Measurements from ENCODE around the gene AP5S1. TPM values are rescaled to one million over a fixed set of nuclear protein-coding genes. Genes with fewer than 3 reads are reported as not detected.
"Not testable (repeated sequence)": the region's sequence is repeated elsewhere in the genome, so short reads cannot be mapped to it uniquely, and the experiment has no call there.

Gene AP5S1
- total RNA-seq, 1 experiment from 2014 or later: 25.5 TPM

DNA sequence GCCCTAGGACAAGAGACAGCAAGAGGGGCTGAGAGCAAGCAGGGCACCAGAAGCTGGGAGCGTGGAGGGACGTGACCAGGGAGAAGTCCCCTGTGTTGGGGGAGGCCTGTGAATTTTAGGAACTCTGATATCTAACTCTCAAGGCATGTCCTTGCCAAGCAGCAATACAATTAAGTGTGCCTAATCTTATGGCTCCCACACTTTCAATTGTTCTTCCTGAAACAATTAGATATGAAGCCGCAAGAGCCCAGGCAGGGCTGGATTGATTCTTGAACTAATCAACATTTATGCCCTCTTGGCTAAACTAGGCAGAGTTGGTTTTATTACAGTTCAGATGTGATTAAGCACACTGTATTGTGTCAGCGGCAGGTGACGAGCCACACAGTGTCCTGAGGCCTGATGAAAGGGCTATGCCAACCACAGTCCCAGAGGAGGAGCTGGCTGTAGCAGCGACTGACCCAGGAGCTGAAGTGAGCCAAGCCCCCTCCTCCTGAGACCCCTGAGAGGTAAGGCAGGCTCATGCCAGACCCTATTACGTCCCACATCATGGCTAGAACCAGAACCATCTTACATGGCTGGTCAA lies 22.1 kb downstream of the AP5S1 start:
- no peak for DNase-seq (ENCODE audit: low read depth)

- DNase-seq (ENCODE audit: low read depth): peak; percentile 89
Measured at GRCh38 chr20:3843490-3843889, 23.1 kb downstream of the AP5S1 start.

- not testable (repeated sequence) for DNase-seq (ENCODE audit: low read depth)
Measured at GRCh38 chr20:3843990-3844619, 23.8 kb downstream of the AP5S1 start.

DNA sequence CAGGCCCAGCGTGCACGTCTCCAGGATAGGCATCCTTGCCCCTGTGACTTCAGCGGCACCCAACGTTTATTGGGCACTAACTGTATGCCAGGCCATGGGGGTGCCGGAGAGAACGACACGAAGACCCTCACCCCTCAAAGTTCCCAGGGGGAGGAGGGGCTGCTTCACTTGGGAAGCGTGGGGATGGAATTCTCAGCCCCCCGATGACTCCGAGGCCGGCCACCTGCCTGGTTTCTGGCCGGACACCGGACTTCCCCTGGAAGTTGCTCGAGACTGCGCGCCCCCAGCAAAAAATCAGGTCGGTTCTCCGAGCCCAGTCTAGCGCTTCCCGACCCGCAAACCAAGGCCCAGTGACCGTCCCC lies 26.0 kb downstream of the AP5S1 start:
- DNase-seq (ENCODE audit: low read depth): no peak

GRCh38 chr20:3846740-3847428 lies 26.5 kb downstream of the AP5S1 start, which contains the start of gene MAVS:
TSS of gene MAVS (plus strand) at chr20:3846834. CDS start at chr20:3854625, 7,791 bp downstream.
- peak; percentile 67 for DNase-seq (ENCODE audit: low read depth)

DNA sequence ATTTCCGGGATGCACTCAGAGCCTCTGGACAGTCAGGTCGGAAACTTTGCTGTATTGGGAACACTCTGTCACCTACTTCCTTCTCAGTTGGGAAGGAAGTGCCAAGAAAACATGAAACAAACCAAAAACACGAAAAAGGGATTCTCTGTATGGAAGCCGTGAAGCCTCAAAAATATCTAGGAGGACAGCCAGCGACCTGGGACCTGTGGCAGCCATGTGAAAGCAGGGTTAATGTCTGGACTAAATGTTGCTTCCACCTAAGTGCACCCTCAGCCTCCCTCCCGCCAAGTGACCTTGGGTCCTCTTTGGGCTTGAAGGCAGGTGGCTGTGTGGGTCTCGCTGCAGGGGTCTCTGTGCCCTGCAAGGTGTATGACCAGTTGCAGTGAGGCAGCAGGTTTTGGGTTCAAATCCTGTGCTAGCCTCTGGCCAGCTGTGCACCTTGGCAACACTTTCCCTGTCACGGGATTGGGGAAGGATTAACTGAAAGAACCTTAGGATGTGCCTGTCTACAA lies 27.1 kb downstream of the AP5S1 start:
- no peak for DNase-seq (ENCODE audit: low read depth)

GRCh38 chr20:3848565-3848964 lies 28.2 kb downstream of the AP5S1 start:
- DNase-seq (ENCODE audit: low read depth): no peak

DNA sequence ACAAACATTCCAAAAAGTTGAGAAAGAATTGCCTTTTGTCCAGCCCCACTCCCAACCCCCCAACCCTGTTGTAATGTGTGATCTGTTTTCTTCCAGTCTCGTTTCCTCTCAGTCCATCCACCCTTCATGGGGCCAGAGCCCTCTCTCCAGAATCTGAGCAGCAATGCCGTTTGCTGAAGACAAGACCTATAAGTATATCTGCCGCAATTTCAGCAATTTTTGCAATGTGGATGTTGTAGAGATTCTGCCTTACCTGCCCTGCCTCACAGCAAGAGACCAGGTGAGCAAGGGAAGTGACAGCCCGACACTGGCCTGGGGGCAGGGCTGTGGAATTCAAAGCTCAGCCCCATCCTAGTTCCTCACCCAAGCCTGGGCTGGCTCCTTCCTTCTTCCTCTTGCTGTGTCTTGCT lies 34.1 kb downstream of the AP5S1 start:
- no peak for DNase-seq (ENCODE audit: low read depth)

DNA sequence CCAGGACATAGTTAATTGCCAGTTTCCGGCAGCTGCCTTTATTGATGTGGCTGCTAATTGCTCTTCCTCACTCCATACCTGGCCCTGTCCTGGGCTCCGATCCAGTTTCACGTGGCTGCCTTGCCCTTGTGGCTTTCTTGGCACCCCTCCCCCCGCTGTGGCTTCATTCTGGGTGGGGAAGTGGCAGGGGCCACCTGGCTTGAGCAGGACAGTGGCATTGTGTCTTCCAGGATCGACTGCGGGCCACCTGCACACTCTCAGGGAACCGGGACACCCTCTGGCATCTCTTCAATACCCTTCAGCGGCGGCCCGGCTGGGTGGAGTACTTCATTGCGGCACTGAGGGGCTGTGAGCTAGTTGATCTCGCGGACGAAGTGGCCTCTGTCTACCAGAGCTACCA lies 37.1 kb downstream of the AP5S1 start:
- DNase-seq (ENCODE audit: low read depth): no peak

GRCh38 chr20:3858689-3859088 lies 38.3 kb downstream of the AP5S1 start:
- DNase-seq (ENCODE audit: low read depth): no peak

GRCh38 chr20:3861191-3861590 lies 40.8 kb downstream of the AP5S1 start:
- no peak for DNase-seq (ENCODE audit: low read depth)

- no peak for DNase-seq (ENCODE audit: low read depth)
Measured at GRCh38 chr20:3862333-3862732, 42.0 kb downstream of the AP5S1 start.

- no peak for DNase-seq (ENCODE audit: low read depth)
Measured at GRCh38 chr20:3863317-3863716, 43.0 kb downstream of the AP5S1 start.

GRCh38 chr20:3864518-3864917 lies 44.2 kb downstream of the AP5S1 start:
- no peak for DNase-seq (ENCODE audit: low read depth)

DNA sequence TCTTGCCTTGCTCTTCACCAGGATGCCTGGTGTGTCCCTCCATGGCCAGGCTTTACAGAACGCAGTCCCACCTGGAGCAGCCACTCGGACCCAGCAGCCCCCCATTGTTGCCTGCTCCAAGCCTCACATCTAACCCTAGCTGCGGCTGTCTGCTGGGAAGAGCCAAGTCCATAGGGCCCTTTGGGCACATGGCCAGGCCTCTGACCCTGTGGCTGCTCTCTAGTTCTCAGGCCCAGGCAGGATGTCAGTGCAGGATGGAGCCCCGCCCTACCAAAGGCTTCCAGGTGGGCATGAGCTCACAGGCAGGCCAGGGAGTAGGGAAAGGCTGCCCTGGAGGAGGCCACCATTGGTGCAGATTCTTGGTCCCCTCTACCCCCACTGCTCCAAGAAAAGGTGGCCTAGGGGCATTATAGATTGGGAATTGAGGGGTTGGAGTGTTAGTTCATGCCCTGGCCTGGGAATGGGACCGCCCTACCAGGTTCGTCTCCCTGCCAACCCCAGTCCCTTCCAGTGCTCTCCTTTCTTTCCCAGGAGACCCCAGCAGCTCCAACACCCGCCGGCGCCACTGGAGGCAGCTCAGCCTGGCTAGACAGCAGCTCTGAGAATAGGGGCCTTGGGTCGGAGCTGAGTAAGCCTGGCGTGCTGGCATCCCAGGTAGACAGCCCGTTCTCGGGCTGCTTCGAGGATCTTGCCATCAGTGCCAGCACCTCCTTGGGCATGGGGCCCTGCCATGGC lies 45.0 kb downstream of the AP5S1 start:
- DNase-seq (ENCODE audit: low read depth): no peak

GRCh38 chr20:3865887-3866407 lies 45.6 kb downstream of the AP5S1 start:
- no peak for DNase-seq (ENCODE audit: low read depth)

- no peak for DNase-seq (ENCODE audit: low read depth)
Measured at GRCh38 chr20:3866464-3866863, 46.1 kb downstream of the AP5S1 start.

GRCh38 chr20:3867802-3868201 lies 47.5 kb downstream of the AP5S1 start:
- no peak for DNase-seq (ENCODE audit: low read depth)

DNA sequence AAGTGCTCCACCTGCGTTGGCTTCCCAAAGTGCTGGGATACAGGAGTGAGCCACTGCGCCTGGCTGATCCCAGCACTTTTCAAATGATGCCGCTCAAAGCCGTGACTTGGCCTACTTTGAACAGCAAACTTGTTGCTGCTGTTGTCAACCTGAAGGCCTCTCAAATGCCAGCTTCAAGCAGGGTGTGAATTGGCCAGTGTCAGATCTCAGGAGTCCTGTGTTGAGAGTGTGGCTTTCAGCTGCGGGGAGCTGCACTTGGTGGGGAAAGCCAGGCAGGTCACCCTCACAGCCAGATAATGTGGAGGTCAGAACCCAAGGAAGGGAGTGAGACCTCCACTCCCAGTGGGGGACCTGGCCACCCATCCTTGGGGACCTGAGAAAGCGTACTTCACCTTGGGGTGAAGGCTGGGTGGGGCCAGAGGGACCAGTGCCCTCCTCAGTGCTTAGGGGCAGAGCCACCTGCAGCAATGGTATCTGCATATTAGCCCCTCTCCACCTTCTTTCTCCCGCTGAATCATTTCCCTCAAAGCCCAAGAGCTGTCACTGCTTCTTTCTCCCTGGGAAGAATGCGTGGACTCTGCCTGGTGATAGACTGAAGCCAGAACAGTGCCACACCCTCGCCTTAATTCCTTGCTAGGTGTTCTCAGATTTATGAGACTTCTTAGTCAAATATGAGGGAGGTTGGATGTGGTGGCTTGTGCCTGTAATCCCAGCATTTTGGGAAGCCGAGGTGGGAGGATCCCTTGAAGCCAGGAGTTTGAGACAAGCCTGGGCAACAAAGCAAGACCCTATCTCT lies 49.7 kb downstream of the AP5S1 start:
- DNase-seq (ENCODE audit: low read depth): no peak

- no peak for DNase-seq (ENCODE audit: low read depth)
Measured at GRCh38 chr20:3871550-3872265, 51.4 kb downstream of the AP5S1 start.

All from LHCN-M2 (cell line).